Hematopoietic multipotent progenitor cell (in vitro differentiated cells): Measurements from ENCODE around the gene MT1A. TPM values are rescaled to one million over a fixed set of nuclear protein-coding genes. Genes with fewer than 3 reads are reported as not detected.
"Not testable (repeated sequence)": the region's sequence is repeated elsewhere in the genome, so short reads cannot be mapped to it uniquely, and the experiment has no call there.

Source experiments
- DNase-seq, 3 donors: peaks; one replicate each; pipeline ENCODE4 v3.0.0-alpha.2; 2011 to 2015; ENCODE audit warnings: low read depth in 2 of 3, low spot score in 2 of 3
- total RNA-seq: library from RNA; depleted of rRNA; stranded (reverse); fragments of >200 nt; gene quantifications from one replicate; pipeline ENCODE4 v1.2.3, GENCODE V29; 2012

Gene MT1A
- total RNA-seq, 1 donor = not detected

DNA sequence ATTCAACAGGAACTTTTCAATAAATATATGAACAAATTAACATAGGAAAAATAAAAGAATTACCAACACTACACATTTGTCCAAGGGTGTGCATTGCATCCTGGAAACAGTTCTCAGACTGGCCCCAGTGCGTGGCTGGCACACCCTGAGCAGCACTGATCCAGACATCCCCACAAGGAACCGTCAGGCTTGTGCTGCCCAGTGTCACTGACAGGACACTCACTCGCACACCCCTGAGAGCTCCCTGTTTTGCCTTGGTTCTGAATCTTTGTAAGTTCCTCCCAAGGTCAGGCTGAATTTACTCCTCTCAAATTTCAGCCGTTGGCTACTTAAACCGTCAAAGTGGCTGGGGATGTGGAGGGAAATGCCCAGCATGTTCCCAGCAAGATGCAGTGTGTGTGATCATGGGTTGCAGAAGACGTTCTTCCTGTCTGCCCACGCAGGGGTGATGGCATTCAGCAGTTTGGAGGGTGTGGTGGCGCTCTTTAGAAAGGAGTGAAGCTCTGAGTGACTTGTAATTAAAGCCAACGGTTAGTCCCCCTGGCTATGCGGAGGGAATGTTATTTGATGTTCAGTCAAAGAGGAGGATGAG lies 28.4 kb upstream of the MT1A start:
- DNase-seq = peak in 1 of 3 donors; percentile 50

DNA sequence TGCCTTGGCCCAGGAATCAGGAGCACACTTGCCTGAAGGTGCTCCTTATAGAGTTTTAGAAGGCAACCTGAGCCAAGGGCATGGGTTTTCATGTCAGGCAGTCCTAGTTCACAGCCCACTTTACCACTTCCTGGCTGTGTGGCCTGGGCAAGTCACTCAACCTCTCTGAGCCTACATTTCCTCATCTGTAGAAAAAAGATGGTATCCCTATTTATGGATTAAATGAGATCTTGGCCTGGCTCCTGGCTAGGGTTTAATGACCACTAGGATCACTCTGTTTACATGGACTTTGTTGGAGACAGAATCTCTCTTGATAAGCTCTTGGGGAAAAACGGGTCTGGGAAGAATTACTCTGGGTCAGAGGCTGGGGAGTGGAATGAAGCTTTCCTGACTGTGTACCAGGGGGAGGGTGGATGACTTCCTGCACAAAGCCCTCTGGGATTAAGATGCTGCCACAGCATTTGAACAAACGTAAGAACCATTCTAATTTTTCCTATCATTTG lies 27.8 kb upstream of the MT1A start:
- DNase-seq = no peak

DNA sequence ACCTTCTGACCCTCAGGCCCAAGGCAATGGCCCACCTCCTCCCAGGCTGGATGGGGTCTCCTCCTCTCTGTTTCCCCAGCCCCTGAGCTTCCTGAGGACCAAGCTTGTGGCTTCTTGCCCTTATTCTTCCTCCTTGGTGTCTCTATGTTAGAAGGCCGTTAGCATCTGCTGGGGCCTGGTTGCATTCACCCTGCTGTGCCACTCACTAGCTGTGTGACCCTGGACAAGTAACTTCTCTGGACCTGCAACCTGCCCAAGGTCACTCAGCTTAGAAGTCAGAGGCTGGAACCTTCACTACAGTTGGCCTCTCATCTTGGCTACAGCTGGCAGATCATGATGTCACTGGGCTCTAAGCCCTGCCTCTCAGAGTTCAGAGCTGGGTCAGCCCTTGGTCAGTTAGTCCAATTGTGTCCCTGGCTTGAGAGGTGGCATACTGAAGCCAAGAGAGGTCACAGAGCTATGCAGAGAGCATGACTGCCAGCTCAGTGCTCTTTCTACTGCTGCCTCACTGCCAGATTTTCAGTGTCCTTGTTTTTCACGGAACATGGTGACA lies 27.1 kb upstream of the MT1A start:
- DNase-seq = no peak

DNA sequence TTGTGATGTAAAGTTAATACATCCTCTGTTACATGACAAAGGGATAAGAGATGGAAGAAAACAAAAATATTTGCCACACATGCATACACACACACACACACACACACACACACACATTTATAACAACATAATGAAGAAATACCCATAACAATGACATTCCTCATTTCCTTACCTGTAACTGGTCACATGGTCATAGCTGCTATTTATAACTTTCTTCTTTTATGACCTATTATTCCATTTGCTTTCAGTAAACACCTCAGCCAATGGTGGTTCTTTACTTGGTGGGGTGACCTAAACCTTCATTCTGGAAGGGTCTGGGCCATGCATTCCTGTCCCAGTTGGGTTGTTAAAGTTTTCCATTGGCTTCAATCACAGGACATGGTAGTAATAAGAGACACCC lies 24.8 kb upstream of the MT1A start:
- no peak for DNase-seq

DNA sequence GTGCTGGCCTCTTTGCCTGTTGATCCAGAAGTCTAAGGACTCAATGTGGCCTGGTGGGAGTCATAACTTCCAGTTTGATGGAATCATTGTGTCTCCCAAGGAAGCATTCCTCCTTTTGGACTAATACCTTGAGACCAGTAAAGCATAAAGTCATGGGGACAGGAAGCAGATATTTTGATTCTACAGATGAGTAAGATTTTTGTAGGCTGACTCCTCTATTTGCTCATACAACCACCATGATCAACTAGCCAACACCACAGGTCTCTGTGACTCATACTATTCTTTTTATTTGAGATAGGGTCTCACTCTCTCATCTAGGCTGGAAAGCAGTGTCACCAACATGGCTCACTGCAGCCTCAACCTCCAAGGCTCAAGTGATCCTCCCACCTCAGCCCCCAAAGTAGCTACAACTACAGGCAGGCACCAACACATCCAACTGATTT lies 23.9 kb upstream of the MT1A start:
- no peak for DNase-seq

DNA sequence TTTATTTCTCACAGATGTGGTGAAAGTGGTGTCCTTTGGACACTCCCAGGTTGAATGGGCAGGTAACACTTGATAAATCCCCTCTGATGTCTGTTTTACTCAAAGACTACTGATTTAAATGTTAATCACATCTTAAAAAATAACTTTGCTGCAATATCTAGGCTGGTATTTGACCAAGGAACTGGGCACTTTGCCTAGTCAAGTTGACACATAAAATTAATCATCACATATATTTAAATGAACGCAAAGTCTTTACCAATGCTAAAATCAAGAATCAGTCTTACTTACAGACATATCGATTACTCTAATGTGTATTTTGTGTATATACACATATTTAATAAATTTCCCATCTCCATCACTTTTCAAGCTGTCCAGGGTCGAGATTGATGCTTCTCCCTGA lies 23.1 kb upstream of the MT1A start:
- no peak for DNase-seq

- DNase-seq = no peak
Observed at GRCh38 chr16:56616608-56617211, 21.8 kb upstream of the MT1A start.

DNA sequence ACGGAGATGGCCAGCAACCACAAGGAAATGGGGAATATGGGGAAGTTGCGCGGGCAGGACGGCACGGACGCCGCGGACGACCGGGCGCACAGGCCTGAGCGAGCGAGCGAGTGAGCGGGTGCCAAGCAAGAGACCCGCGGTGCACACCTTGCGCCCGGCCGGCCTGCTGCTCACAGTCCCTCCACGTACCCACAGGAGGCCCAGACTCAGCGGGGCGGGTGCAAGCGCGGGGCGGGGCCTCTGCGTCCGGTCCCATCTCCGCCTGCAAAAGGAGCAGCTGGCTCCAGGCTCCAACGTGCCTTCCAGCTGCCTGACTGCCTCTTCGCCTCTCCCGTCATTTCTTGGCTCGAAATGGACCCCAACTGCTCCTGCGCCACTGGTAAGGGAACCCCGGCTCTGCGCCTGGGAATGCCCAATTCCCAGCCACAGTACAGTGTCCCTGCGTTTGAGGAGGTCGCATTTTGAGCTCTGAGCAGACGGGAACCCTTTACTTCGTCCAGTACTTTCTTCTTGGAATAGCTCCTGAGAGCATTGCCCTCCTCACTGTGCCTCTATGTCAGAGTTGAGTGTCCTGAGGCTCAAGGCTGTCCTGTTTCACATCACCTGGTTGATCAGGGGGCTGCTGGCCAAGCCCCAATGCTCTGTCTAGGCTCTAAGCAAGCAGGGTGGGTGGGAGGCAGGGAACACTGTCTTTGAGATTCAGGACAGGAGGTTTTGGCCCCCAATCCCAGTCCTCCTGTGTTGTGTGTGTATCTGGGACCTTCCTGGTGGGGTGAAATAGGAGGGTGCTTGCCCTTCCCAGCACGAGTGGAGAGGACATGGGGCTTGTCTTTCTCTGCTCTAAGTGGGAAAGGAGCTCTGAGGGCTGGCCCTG lies 21.0 kb upstream of the MT1A start:
- DNase-seq = no peak

- no peak for DNase-seq
Observed at GRCh38 chr16:56618138-56618537, 20.3 kb upstream of the MT1A start.

GRCh38 chr16:56620339-56620897 lies 18.0 kb upstream of the MT1A start:
- DNase-seq = no peak

DNA sequence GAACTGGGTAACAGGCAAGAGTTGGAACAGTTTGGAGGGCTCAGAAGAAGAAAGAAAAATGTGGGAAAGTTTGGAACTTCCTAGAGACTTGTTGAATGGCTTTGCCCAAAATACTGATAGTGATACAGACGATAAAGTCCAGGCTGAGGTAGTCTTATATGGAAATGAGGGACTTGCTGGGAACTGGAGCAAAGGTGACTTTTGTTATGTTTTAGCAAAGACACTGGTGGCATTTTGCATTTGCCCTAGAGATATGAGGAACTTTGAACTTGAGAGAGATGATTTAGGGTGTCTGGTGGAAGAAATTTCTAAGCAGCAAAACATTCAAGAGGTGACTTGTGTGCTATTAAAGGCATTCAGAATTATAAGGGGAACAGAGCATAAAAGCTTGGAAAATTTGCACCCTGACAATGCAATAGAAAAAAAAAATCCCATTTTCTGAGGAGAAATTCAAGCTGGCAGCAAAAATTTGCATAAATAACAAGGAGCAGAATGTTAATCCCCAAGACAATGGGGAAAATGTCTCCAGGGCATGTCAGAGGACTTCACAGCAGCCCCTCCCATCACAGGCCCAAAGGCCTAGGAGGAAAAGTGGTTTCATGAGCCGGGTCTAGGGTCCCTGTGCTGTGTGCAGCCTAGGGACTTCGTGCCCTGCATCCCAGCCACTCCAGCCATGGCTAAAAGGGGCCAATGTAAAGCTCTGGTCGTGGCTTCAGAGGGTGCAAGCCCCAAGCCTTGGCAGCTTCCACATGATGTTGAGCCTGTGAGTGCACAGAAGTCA lies 16.6 kb upstream of the MT1A start:
- not testable (repeated sequence) for DNase-seq

GRCh38 chr16:56623184-56623583 lies 15.3 kb upstream of the MT1A start:
- not testable (repeated sequence) for DNase-seq

GRCh38 chr16:56623637-56624036 lies 14.8 kb upstream of the MT1A start:
- DNase-seq = no peak

DNA sequence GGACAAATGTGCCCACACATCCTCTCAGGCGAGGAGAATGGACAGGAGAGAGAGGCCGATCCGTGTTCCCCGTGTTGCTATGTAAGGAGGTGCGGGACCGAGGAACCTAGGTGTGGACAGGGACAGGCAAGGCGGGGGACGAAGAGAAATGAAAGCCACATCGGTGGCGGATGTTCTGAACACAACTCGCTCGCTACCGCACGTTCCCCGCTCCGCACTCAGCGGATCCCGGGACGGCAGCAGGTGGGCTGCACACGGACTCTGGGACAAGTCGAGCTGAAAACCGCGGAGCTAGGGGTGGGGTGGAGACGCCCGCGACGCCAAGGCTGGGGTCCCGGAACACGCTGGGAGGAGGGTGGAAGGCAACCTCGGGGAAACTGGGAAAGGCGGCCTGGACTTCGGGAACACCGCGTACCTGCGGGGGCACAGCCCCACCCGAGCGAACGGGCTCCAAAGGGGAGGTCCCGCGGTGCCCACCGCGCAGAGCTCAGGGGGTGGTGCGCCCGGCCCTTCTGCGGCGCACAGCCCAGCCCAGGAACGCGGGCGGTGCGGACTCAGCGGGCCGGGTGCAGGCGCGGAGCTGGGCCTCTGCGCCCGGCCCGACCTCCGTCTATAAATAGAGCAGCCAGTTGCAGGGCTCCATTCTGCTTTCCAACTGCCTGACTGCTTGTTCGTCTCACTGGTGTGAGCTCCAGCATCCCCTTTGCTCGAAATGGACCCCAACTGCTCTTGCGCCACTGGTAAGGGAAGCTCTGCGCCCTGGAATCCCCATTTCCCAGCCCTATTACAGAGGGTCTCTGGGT lies 13.1 kb upstream of the MT1A start, which contains the start of gene MT1E:
Gene MT1E (plus strand): TSS at position 642 of the 803 bp plus-strand sequence. CDS start 71 bp downstream, at position 713.
- peak in 2 of 3 donors; percentile 42 to 63 for DNase-seq

GRCh38 chr16:56625943-56626654 lies 12.4 kb upstream of the MT1A start:
- no peak for DNase-seq

- no peak for DNase-seq
Observed at GRCh38 chr16:56626685-56627084, 11.8 kb upstream of the MT1A start.

- no peak for DNase-seq
Observed at GRCh38 chr16:56628486-56629350, 9.7 kb upstream of the MT1A start.

- no peak for DNase-seq
Observed at GRCh38 chr16:56629531-56629930, 8.9 kb upstream of the MT1A start.
